HG02973 (cell line): ENCODE measurements around the gene UBE2S.

ENCODE experiments used
- ATAC-seq: cut with Tn5 transposase; IDR thresholded peaks from one replicate; pipeline ENCODE4 v1.9.1; 2021; ENCODE audit warnings: moderate library complexity; ENCODE audit not compliant: unreplicated experiment

UBE2S gene

DNA sequence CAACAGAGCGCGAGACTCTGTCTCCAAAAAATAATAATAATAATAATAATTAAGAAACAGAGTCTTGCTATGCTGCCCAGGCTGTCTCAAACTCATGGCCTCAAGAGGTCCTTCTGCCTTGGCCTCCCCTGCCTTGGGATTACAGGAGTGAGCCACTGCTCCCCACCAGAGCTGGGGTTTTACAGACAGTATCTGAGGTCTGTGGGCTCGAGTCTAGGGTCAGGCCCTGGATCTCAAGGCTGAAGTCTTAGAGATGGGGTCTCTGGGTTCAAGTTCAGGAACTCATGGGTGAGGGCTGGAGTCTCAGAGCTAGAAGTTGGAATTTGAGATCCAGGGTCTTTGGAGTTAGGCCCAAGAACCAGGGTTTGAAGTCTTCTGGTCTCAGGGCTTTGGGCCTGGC, 40.8 kb downstream of the UBE2S start:
- no peak for ATAC-seq

DNA sequence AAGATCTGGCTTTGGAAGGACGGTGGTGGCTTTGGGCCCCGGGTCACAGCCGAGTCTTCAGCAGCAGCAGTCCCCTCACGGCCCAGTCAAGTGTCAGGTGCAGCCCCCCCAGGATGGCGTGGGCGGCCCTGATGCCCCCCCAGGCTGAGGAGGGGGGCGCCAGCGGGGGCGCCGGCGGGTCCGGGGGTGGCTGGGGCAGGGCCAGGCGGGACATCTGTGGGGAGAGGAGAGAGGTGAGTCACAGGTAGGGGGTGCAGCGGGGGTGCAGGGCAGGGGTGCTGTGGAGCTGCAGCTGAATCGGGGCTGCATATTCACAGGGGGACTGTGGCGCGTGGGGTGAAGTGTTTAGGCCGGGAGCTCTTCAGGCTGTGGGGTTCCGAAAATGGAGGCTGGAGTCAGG, 41.6 kb downstream of the UBE2S start:
- ATAC-seq = no peak

- no peak for ATAC-seq
These were observed 42.3 kb downstream of the UBE2S start for GRCh38 chr19:55365245-55365644.

DNA sequence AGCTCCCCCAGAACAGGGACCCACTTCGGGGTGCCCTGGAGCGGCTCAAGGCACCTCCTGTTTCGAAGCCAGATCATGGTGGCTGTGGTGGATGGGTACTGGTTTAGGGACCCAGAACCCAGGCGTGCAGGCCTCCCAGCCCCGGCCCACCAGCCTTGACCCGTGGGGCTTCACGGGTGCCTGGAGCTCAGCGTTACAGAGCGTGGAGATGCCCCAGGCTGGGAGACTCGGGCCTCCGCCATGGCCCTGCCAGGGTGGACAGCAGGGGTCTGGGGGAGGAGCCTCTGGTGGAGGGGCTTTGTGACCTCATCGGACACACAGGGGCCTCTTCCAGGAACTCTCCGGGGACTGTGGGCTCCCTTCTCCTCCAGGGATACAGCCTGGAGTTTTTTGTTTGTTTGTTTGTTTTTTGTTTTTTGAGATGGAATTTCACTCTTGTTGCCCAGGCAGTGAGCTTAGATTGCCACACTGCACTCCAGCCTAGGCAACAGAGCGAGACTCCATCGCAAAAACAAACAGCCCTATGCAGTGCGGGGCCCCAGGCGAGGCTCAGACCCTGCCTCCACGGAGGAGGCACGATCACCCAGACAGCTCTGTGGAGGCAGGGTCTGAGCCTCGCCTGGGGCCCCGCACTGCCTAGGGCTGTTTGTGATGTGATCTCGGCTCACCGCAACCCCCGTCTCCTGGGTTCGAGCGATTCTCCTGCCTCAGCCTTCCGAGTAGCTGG, 44.4 kb downstream of the UBE2S start, which contains the start of gene GARIN5B:
Gene GARIN5B, minus strand, starts transcription at position 271 of the 727 bp plus-strand sequence. Its CDS starts 194 bp downstream, at position 77.
- no peak for ATAC-seq

GRCh38 chr19:55362174-55362989, 45.2 kb downstream of the UBE2S start:
- no peak for ATAC-seq

DNA sequence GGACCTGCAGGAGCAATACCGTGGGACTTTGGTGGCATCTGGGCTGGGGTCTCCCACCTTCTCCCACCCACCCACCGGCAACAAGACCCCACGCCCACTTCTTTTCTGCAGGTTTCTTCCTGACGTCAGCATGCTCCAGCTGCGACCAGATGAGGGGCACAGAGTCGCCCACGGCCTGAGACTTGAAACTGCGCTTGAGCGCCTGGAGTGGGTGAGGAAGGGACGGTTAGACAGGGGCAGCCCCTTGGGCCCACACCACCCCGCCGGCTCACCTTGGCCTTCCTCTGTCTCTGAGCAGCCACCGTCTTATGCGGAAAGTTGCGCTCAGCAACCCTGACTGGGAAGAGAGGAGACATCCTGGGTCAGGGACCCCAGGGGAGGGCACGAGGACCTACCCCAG, 46.7 kb downstream of the UBE2S start:
- no peak for ATAC-seq

- ATAC-seq = no peak
These were observed 48.4 kb downstream of the UBE2S start for GRCh38 chr19:55358943-55359908.

GRCh38 chr19:55358493-55358892, 49.1 kb downstream of the UBE2S start:
- no peak for ATAC-seq

DNA sequence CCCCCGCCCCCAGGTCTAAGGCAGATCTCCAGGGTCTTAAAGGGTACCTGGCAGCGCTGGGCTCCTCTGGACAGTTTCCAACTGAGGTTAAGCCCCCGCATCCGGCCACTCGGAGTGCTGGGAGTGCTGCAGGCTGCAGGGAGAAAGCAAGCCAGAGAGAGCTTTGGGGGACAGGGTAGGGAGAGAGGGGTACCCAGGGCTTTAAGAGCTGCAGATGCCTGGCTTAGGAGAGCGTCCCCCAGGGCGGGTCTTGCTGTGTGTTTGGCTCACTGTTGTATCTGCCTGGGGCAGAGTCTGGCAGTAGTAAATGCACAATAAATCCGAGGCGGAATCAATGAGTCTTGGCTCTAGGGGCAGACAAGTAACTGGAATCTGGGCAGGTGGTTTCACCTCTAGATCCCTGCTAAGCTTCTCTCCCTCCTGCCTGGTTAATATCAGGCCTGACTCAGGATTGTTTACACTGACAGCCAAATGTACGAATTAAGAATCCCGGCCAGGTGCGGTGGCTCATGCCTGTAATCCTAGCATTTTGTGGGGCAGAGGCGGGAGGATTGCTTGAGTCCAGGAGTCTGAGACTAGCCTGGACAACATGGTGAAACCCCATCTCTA, 52.3 kb downstream of the UBE2S start:
- ATAC-seq = no peak

GRCh38 chr19:55354698-55355212, 52.8 kb downstream of the UBE2S start, which contains the start of gene COX6B2:
Gene COX6B2 (minus strand): TSS chr19:55354719. CDS start chr19:55354521, 198 bp downstream.
- no peak for ATAC-seq

GRCh38 chr19:55353803-55354697, 53.5 kb downstream of the UBE2S start:
- ATAC-seq = no peak

DNA sequence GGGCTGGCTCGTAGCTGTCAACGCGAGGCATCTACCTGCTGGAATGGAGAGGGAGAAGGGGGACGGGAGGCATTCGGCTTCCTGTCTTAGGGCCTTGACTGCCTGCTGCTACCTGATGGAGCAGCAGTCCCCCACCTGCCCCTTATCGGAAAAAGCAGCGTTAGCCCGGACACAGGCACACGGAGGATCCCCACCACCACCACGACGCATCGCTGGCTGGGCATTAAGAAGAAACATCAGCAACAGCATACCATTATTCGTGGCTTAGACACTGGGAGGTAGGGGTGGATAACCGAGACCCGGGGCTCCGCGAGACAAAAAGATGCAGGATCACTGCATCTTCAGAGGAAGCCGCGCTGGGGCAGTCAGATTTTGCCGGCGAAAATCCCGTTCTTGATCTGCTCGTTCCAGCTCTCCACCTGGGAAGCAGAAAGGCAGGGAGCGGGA, 54.2 kb downstream of the UBE2S start:
- no peak for ATAC-seq

DNA sequence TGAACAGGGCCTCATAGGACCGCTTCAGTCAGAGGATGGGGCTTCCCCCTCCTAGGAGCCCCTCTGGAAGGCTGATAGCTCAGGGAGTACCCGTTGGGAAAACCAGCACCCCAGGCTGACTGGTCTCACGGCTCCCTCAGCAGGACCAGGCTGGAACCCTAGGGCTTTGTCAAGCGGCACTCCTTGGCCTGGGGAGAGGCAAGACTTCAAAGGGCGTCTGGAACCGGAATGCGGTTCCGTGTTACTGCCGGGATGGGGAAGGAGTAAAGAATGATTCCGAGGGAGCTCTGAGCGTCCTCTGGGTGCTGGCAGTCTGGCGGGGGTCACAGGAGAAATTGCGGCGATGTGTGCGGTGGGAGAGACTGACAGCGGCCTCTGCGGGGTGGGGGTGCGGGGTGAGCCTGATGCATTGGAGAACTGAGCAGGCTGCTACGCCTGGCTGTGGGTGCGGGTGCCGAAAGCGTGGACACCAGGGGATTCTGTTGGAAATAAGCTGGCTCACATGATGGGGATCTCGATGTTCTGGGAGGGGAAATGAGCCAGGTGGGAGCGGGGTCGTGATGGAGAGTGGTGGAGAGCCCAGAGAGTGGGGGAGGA, 54.9 kb downstream of the UBE2S start:
- no peak for ATAC-seq

- no peak for ATAC-seq
These were observed 55.5 kb downstream of the UBE2S start for GRCh38 chr19:55352040-55352439.

DNA sequence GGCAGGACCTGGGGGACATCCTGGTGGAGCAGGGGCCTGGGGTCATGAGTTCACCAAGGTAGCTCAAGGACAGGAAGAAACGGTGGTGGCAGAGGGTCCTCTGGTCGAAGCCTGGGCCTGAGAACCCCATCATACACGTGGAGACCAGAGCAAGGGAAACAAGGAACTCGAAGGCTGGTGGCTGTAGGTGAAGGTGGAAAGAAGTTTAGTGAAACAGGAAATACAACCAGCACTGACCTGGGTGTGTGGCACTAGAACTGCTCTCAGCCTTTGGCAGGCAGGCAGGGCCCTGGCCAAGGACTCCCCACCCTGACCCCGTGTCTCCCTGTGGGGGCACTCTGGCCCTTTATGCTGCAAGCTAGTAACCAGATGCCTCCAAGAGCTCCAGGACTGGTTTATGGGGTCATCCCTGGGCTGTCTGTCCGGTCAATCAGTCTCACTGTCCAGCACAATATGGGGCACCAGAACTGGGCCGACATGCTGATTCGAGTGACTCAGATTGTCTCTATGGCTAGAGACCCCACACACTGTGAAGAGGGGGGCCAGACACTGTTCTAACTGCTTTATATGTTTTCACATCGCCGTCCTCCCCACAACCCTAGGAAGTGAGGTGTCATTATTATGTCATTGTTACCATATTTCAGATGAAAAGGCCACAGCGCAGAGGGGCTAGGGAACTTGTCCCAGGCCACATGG, 56.8 kb downstream of the UBE2S start:
- no peak for ATAC-seq
